ENCODE measurements around the gene SORL1-AS1.

The SORL1-AS1 gene

GRCh38 chr11:121451178-121451985 lies 1.4 kb downstream of the SORL1-AS1 start:
- H3K4me1 ChIP-seq (ENCODE audit: control insufficient read depth, insufficient read depth, low read length), result peaks cover 19% of the 10 kb centered on the region
- DNase-seq, result peak; percentile 83 to 92
- no peaks in the 10 kb centered on the region for H3K36me3 ChIP-seq (ENCODE audit: control insufficient read depth, insufficient read depth, low read length)
- no peaks in the 10 kb centered on the region for H3K9me3 ChIP-seq (ENCODE audit: control insufficient read depth, low read depth, low read length)
- peak overlapping the region; percentile 72 for H3K27ac ChIP-seq (ENCODE audit: low read length)
- H3K27me3 ChIP-seq (ENCODE audit: control insufficient read depth, insufficient read depth, low read length), result no peaks in the 10 kb centered on the region
- H3K4me3 ChIP-seq (ENCODE audit: low read length), result peak overlapping the region; percentile 74
- no CpG with 5 or more reads among the region's 22 CpGs for WGBS (ENCODE audit: insufficient coverage, low lambda C conversion rate)

GRCh38 chr11:121450401-121450800 lies 2.4 kb downstream of the SORL1-AS1 start:
- WGBS (ENCODE audit: insufficient coverage, low lambda C conversion rate), result no CpG with 5 or more reads among the region's 1 CpG
- peak overlapping the region; percentile 72 for H3K27ac ChIP-seq (ENCODE audit: low read length)
- no peaks in the 10 kb centered on the region for H3K9me3 ChIP-seq (ENCODE audit: control insufficient read depth, low read depth, low read length)
- H3K27me3 ChIP-seq (ENCODE audit: control insufficient read depth, insufficient read depth, low read length), result no peaks in the 10 kb centered on the region
- H3K36me3 ChIP-seq (ENCODE audit: control insufficient read depth, insufficient read depth, low read length), result no peaks in the 10 kb centered on the region
- peaks cover 25% of the 10 kb centered on the region for H3K4me1 ChIP-seq (ENCODE audit: control insufficient read depth, insufficient read depth, low read length)
- no peak for DNase-seq
- no peak overlapping the region for H3K4me3 ChIP-seq (ENCODE audit: low read length)

- no peak overlapping the region for H3K4me3 ChIP-seq (ENCODE audit: low read length)
- DNase-seq, result no peak
- peaks cover 26% of the 10 kb centered on the region for H3K4me1 ChIP-seq (ENCODE audit: control insufficient read depth, insufficient read depth, low read length)
- no peaks in the 10 kb centered on the region for H3K36me3 ChIP-seq (ENCODE audit: control insufficient read depth, insufficient read depth, low read length)
- H3K9me3 ChIP-seq (ENCODE audit: control insufficient read depth, low read depth, low read length), result no peaks in the 10 kb centered on the region
- WGBS (ENCODE audit: insufficient coverage, low lambda C conversion rate), result no CpG with 5 or more reads among the region's 2 CpGs
- H3K27ac ChIP-seq (ENCODE audit: low read length), result no peak overlapping the region
- H3K27me3 ChIP-seq (ENCODE audit: control insufficient read depth, insufficient read depth, low read length), result no peaks in the 10 kb centered on the region
Observed at GRCh38 chr11:121449626-121450025, 3.1 kb downstream of the SORL1-AS1 start.

- WGBS (ENCODE audit: insufficient coverage, low lambda C conversion rate), result no CpG with 5 or more reads among the region's 4 CpGs
- H3K9me3 ChIP-seq (ENCODE audit: control insufficient read depth, low read depth, low read length), result no peaks in the 10 kb centered on the region
- no peaks in the 10 kb centered on the region for H3K27me3 ChIP-seq (ENCODE audit: control insufficient read depth, insufficient read depth, low read length)
- peaks cover 26% of the 10 kb centered on the region for H3K4me1 ChIP-seq (ENCODE audit: control insufficient read depth, insufficient read depth, low read length)
- H3K4me3 ChIP-seq (ENCODE audit: low read length), result no peak overlapping the region
- H3K27ac ChIP-seq (ENCODE audit: low read length), result no peak overlapping the region
- DNase-seq, result no peak
- H3K36me3 ChIP-seq (ENCODE audit: control insufficient read depth, insufficient read depth, low read length), result no peaks in the 10 kb centered on the region
Observed at GRCh38 chr11:121449123-121449522, 3.6 kb downstream of the SORL1-AS1 start.

GRCh38 chr11:121448431-121448941 lies 4.3 kb downstream of the SORL1-AS1 start:
- no peak for DNase-seq
- Histone ChIP-seq H3K27ac (ENCODE audit: low read length) (no peak overlapping the region), H3K4me3 (ENCODE audit: low read length) (no peak overlapping the region), H3K36me3 (ENCODE audit: control insufficient read depth, insufficient read depth, low read length) (no peaks in the 10 kb centered on the region), H3K9me3 (ENCODE audit: control insufficient read depth, low read depth, low read length) (no peaks in the 10 kb centered on the region), H3K27me3 (ENCODE audit: control insufficient read depth, insufficient read depth, low read length) (no peaks in the 10 kb centered on the region), H3K4me1 (ENCODE audit: control insufficient read depth, insufficient read depth, low read length) (peaks cover 26% of the 10 kb centered on the region)
- WGBS (ENCODE audit: insufficient coverage, low lambda C conversion rate), result no CpG with 5 or more reads among the region's 3 CpGs

GRCh38 chr11:121448011-121448410 lies 4.8 kb downstream of the SORL1-AS1 start:
- Histone ChIP-seq H3K4me1 (ENCODE audit: control insufficient read depth, insufficient read depth, low read length) (peaks cover 25% of the 10 kb centered on the region), H3K4me3 (ENCODE audit: low read length) (no peak overlapping the region), H3K27me3 (ENCODE audit: control insufficient read depth, insufficient read depth, low read length) (no peaks in the 10 kb centered on the region), H3K36me3 (ENCODE audit: control insufficient read depth, insufficient read depth, low read length) (no peaks in the 10 kb centered on the region), H3K27ac (ENCODE audit: low read length) (no peak overlapping the region), H3K9me3 (ENCODE audit: control insufficient read depth, low read depth, low read length) (no peaks in the 10 kb centered on the region)
- no peak for DNase-seq
- WGBS (ENCODE audit: insufficient coverage, low lambda C conversion rate), result 100% methylated on average over 3 of the region's 4 CpGs

- Histone ChIP-seq H3K4me3 (ENCODE audit: low read length) (no peak overlapping the region), H3K27ac (ENCODE audit: low read length) (no peak overlapping the region), H3K9me3 (ENCODE audit: control insufficient read depth, low read depth, low read length) (no peaks in the 10 kb centered on the region), H3K36me3 (ENCODE audit: control insufficient read depth, insufficient read depth, low read length) (no peaks in the 10 kb centered on the region), H3K4me1 (ENCODE audit: control insufficient read depth, insufficient read depth, low read length) (peaks cover 23% of the 10 kb centered on the region), H3K27me3 (ENCODE audit: control insufficient read depth, insufficient read depth, low read length) (no peaks in the 10 kb centered on the region)
- no CpG with 5 or more reads among the region's 4 CpGs for WGBS (ENCODE audit: insufficient coverage, low lambda C conversion rate)
- no peak for DNase-seq
Observed at GRCh38 chr11:121446752-121447156, 6.0 kb downstream of the SORL1-AS1 start.

GRCh38 chr11:121445071-121445768 lies 7.5 kb downstream of the SORL1-AS1 start:
- H3K4me1 ChIP-seq (ENCODE audit: control insufficient read depth, insufficient read depth, low read length), result peaks cover 15% of the 10 kb centered on the region

GRCh38 chr11:121444526-121444925 lies 8.2 kb downstream of the SORL1-AS1 start:
- Histone ChIP-seq H3K4me1 (ENCODE audit: control insufficient read depth, insufficient read depth, low read length) (peaks cover 9% of the 10 kb centered on the region), H3K27ac (ENCODE audit: low read length) (no peak overlapping the region), H3K9me3 (ENCODE audit: control insufficient read depth, low read depth, low read length) (no peaks in the 10 kb centered on the region), H3K36me3 (ENCODE audit: control insufficient read depth, insufficient read depth, low read length) (no peaks in the 10 kb centered on the region), H3K4me3 (ENCODE audit: low read length) (no peak overlapping the region), H3K27me3 (ENCODE audit: control insufficient read depth, insufficient read depth, low read length) (no peaks in the 10 kb centered on the region)
- WGBS (ENCODE audit: insufficient coverage, low lambda C conversion rate), result 86% methylated on average over 2 of the region's 3 CpGs
- DNase-seq, result no peak

More at GRCh38 chr11:121445071-121445768, 7.5 kb downstream of the SORL1-AS1 start:
- Histone ChIP-seq H3K9me3 (ENCODE audit: control insufficient read depth, low read depth, low read length) (no peaks in the 10 kb centered on the region), H3K4me3 (ENCODE audit: low read length) (no peak overlapping the region), H3K36me3 (ENCODE audit: control insufficient read depth, insufficient read depth, low read length) (no peaks in the 10 kb centered on the region), H3K27ac (ENCODE audit: low read length) (no peak overlapping the region), H3K27me3 (ENCODE audit: control insufficient read depth, insufficient read depth, low read length) (no peaks in the 10 kb centered on the region)
- WGBS (ENCODE audit: insufficient coverage, low lambda C conversion rate), result 59% methylated on average over 4 of the region's 14 CpGs
- no peak for DNase-seq

GRCh38 chr11:121443688-121444275 lies 9.0 kb downstream of the SORL1-AS1 start:
- WGBS (ENCODE audit: insufficient coverage, low lambda C conversion rate), result no CpG with 5 or more reads among the region's 4 CpGs
- Histone ChIP-seq H3K27ac (ENCODE audit: low read length) (no peak overlapping the region), H3K9me3 (ENCODE audit: control insufficient read depth, low read depth, low read length) (no peaks in the 10 kb centered on the region), H3K36me3 (ENCODE audit: control insufficient read depth, insufficient read depth, low read length) (no peaks in the 10 kb centered on the region), H3K4me1 (ENCODE audit: control insufficient read depth, insufficient read depth, low read length) (peaks cover 9% of the 10 kb centered on the region), H3K27me3 (ENCODE audit: control insufficient read depth, insufficient read depth, low read length) (no peaks in the 10 kb centered on the region), H3K4me3 (ENCODE audit: low read length) (no peak overlapping the region)
- DNase-seq, result no peak
